Pericardium fibroblast (primary cell): ENCODE results near the gene TMEM115. TPM values are rescaled to one million over a fixed set of nuclear protein-coding genes. Genes with fewer than 3 reads are reported as not detected.

ENCODE experiments used
- total RNA-seq: library from RNA; depleted of rRNA; stranded (reverse); fragments of >200 nt; gene quantifications from 2 replicates; pipeline ENCODE4 v1.2.3, GENCODE V29; 2015

Gene TMEM115, protein sequence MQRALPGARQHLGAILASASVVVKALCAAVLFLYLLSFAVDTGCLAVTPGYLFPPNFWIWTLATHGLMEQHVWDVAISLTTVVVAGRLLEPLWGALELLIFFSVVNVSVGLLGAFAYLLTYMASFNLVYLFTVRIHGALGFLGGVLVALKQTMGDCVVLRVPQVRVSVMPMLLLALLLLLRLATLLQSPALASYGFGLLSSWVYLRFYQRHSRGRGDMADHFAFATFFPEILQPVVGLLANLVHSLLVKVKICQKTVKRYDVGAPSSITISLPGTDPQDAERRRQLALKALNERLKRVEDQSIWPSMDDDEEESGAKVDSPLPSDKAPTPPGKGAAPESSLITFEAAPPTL
- 69.1 and 93.9 TPM in 2 replicates for total RNA-seq

DNA sequence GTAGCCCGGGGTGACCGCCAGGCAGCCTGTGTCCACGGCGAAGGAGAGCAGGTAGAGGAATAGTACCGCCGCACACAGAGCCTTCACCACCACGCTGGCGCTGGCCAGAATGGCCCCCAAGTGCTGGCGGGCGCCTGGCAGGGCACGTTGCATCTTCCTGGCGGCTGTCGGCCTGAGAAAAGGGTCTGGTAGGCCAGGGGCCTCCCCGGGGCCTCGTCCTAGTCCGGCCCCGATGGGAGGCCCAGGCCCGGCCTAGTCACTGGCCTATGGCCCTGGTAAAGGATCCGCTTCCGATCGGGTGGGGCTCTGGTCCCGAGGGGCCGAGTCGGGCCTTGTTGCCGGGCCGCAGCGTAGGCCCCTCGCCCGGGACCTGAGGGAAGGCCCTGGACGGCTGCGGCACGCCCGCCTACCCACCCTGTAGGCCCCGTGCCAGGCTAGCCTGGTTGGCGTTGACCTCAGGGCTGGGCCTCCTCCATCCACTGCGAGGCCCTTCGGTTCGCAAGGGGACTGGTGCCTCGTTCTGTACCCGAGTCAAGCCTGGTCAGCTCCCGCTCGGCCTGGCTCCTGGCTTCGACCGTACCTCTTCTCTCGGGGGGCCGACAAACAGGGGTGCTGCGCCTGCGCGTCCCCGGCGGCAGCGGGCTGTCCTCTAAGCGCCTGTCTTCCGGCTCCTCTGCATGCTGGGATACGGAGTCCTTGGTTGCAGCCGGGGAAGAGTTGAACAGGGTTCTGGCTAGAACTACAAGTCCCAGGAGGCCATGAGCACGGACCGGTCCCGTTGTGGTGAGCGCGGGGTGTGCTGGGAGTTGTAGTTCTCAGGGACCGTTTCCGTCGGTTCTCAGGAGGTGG, at the start of gene TMEM115:
Gene TMEM115, minus strand, starts transcription at position 611 of the 849 bp plus-strand sequence. Its CDS starts 458 bp downstream, at position 153.

DNA sequence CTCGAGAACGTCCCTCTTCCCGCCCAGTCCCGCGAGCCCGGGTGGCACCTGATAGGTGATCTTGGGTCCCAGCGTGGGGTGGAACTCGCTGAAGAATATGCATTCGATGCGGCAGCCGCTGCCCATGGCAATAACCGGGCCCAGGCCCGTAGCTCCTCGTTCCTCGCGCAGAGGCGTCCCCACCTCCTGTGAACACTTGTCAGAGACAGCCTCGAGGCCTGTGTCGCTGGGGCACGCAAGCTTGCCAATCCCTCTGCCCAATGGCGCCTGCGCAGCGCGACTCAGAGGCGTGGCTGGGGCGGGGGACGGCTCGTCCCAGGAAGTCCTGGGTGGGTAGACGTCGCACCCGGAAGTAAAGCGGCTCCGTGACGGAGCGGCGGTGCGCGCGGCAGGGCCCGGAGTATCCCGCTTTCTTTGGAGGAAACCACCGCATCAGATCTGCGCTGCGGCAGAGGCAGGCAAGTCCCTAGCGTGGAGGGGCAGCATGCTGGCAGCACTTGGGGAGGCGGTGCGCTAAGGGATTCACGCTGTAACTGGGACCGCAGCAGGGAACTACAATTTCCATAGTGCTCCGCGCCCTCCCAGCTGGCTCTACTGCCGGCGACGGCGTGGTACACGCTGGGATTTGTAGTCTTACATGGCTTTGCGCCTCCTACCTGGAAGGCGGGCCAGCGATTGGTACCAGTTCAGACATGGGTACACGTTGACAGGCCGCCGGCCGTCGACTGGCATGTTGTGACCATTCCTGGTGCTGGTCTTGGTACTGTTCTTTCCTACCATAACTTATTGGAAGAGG, 8.6 kb downstream of the TMEM115 start, which contains the start of the genes CYB561D2 and NPRL2:
Gene CYB561D2, plus strand, starts transcription at position 336 of the 796 bp plus-strand sequence. CDS start 572 bp downstream, outside the sequence.
Gene NPRL2, minus strand, starts transcription at position 249 of the 796 bp plus-strand sequence. Its CDS starts 123 bp downstream, at position 126.

GRCh38 chr3:50345586-50346234, 13.6 kb downstream of the TMEM115 start, which contains the start of gene ZMYND10:
ZMYND10 (minus strand) TSS chr3:50345732; CDS start chr3:50345579, 153 bp downstream.

GRCh38 chr3:50340448-50341329, 18.6 kb downstream of the TMEM115 start, which contains the start of gene RASSF1:
RASSF1 (minus strand) TSS chr3:50340836; CDS start chr3:50340805, 31 bp downstream.

GRCh38 chr3:50327943-50328691, 31.2 kb downstream of the TMEM115 start, which contains the start of gene TUSC2:
TUSC2 (minus strand) TSS chr3:50328223; CDS start chr3:50328099, 124 bp downstream.

DNA sequence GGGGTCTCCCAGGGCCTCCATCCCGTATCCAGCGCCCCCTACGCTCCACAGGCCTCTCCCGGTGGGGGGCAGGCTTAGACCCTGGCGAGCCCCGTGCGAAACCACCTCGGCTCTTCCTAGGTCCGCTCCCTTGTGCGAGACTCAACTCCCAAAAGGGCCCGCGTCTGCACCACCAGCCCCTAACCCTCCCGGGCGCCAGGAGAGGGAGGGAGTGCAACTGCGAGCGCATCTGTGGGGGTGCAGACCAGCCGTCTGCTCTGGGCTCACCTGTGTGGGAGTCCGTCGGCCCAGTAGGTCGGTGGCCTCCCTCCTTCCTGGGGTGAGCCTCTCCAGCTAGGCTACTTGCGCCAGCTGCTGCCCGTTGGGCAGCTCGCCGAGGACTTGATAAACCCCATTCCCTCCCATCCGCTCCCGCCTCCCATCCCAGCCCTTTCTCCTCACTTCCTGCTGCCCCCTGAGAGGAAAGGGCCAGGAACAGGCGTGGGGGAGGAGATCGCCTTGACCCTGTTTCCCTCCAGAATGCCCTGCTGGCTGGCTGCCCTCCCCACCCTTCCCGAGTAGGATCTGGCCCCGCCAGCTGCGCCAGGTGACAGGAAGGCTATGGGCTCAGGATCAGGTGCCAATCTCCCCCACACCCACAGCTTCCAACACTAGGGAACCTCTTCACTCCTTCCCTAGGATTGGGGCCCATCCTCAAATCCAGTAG, 36.8 kb downstream of the TMEM115 start, which contains the start of gene HYAL2:
Gene HYAL2, minus strand, starts transcription at position 360 of the 706 bp plus-strand sequence. CDS start 2,256 bp downstream, outside the sequence.

Other genes with a start within 250 kb of the TMEM115 start
- 26.8 and 43.8 TPM in 2 replicates for gene SEMA3F, start 204.2 kb downstream of the TMEM115 start, total RNA-seq
- gene GNAT1, start 167.9 kb downstream of the TMEM115 start, total RNA-seq = not detected in 2 replicates
- not detected in 2 replicates for gene SLC38A3, start 154.2 kb downstream of the TMEM115 start, total RNA-seq
- 188 and 248 TPM in 2 replicates for gene GNAI2, start 123.3 kb downstream of the TMEM115 start, total RNA-seq
- gene SEMA3B, start 90.4 kb downstream of the TMEM115 start, total RNA-seq = 10.6 and 16.0 TPM in 2 replicates
- gene LSMEM2, start 80.4 kb downstream of the TMEM115 start, total RNA-seq = not detected in 2 replicates
- gene IFRD2, start 67.1 kb downstream of the TMEM115 start, total RNA-seq = 34.2 and 53.7 TPM in 2 replicates
- 6.0 and 8.1 TPM in 2 replicates for gene HYAL3, start 60.1 kb downstream of the TMEM115 start, total RNA-seq
- gene NAA80, start 60.1 kb downstream of the TMEM115 start, total RNA-seq = 13.7 and 17.3 TPM in 2 replicates
- gene HYAL1, start 55.9 kb downstream of the TMEM115 start, total RNA-seq = 4.0 and 5.5 TPM in 2 replicates
- 59.3 and 80.8 TPM in 2 replicates for gene HYAL2, start 36.8 kb downstream of the TMEM115 start, total RNA-seq
- gene TUSC2, start 31.3 kb downstream of the TMEM115 start, total RNA-seq = 14.5 and 30.7 TPM in 2 replicates
- gene RASSF1, start 18.7 kb downstream of the TMEM115 start, total RNA-seq = 41.5 and 43.5 TPM in 2 replicates
- 0.34 and 1.1 TPM in 2 replicates for gene ZMYND10, start 13.8 kb downstream of the TMEM115 start, total RNA-seq
- 12.1 and 13.2 TPM in 2 replicates for gene NPRL2, start 8.7 kb downstream of the TMEM115 start, total RNA-seq
- gene CYB561D2, start 8.7 kb downstream of the TMEM115 start, total RNA-seq = 20.8 and 35.2 TPM in 2 replicates
- 0.12 TPM in 1 of 2 replicates, not detected in the other for gene CACNA2D2, start 144.1 kb upstream of the TMEM115 start, total RNA-seq
- gene C3orf18, start 208.2 kb upstream of the TMEM115 start, total RNA-seq = 10.0 and 10.8 TPM in 2 replicates
- 7.5 and 14.1 TPM in 2 replicates for gene HEMK1, start 210.0 kb upstream of the TMEM115 start, total RNA-seq